GM19395 (cell line): ENCODE measurements around the gene BPNT1.

Experiments
- ATAC-seq: cut with Tn5 transposase; IDR thresholded peaks from one replicate; pipeline ENCODE4 v1.9.1; 2021; ENCODE audit warnings: mild to moderate bottlenecking, moderate library complexity; ENCODE audit not compliant: unreplicated experiment

BPNT1 gene

GRCh38 chr1:220012259-220012658 lies 77.3 kb downstream of the BPNT1 start:
- no peak for ATAC-seq

GRCh38 chr1:220011620-220012019 lies 78.0 kb downstream of the BPNT1 start:
- no peak for ATAC-seq
